Measurements from ENCODE around the gene TMEM184B.

GRCh38 chr22:38284042-38284402 is 11.2 kb upstream of the TMEM184B start:
- TF ChIP-seq CTCF (IDR thresholded peaks at IDR 0.05) (no peak), ZFX (IDR thresholded peaks at IDR 0.05; ENCODE audit: borderline replicate concordance) (no peak)
